ENCODE measurements around the gene HMSD. TPM values are rescaled to one million over a fixed set of nuclear protein-coding genes. Genes with fewer than 3 reads are reported as not detected.
A peak's percentile ranks its signal among the peaks of the same experiment; 100 is the strongest.

The HMSD gene
- total and polyA plus RNA-seq, 2 experiments from 2014 or later, result 0.10 TPM; not detected in 1

- Histone ChIP-seq H3K79me2 (no peaks in the 10 kb centered on the region), H3K27me3 (peaks cover 5% of the 10 kb centered on the region), H4K20me1 (ENCODE audit: insufficient read depth, poor library complexity, severe bottlenecking) (no peaks in the 10 kb centered on the region), H2AFZ (no peak overlapping the region), H3K9me3 (ENCODE audit: low read depth) (no peaks in the 10 kb centered on the region), H3K4me1 (ENCODE audit: insufficient read depth) (peaks cover 5% of the 10 kb centered on the region), H3K36me3 (replicated peaks; ENCODE audit: insufficient read depth, low read depth) (no peaks in the 10 kb centered on the region), H3K4me3 (no peak overlapping the region), H3K4me2 (no peak overlapping the region), H3K9me2 (replicated peaks; ENCODE audit: insufficient read depth) (no peaks in the 10 kb centered on the region), H3K27ac (no peak overlapping the region)
- no peak for TF ChIP-seq EZH2phosphoT487 (IDR thresholded peaks at IDR 0.05; ENCODE audit: low read depth, severe bottlenecking, unreplicated experiment)
- no peak for TF ChIP-seq EZH2 (IDR thresholded peaks at IDR 0.05; ENCODE audit: borderline replicate concordance)
- TF ChIP-seq, protein P1, sequence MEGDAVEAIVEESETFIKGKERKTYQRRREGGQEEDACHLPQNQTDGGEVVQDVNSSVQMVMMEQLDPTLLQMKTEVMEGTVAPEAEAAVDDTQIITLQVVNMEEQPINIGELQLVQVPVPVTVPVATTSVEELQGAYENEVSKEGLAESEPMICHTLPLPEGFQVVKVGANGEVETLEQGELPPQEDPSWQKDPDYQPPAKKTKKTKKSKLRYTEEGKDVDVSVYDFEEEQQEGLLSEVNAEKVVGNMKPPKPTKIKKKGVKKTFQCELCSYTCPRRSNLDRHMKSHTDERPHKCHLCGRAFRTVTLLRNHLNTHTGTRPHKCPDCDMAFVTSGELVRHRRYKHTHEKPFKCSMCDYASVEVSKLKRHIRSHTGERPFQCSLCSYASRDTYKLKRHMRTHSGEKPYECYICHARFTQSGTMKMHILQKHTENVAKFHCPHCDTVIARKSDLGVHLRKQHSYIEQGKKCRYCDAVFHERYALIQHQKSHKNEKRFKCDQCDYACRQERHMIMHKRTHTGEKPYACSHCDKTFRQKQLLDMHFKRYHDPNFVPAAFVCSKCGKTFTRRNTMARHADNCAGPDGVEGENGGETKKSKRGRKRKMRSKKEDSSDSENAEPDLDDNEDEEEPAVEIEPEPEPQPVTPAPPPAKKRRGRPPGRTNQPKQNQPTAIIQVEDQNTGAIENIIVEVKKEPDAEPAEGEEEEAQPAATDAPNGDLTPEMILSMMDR (IDR thresholded peaks at IDR 0.05; ENCODE audit: poor library complexity), result no peak
- DNase-seq (ENCODE audit: low spot score), result no peak
These were observed 15.8 kb downstream of the HMSD start for GRCh38 chr18:63964908-63965307.

- Histone ChIP-seq H3K9me2 (replicated peaks; ENCODE audit: insufficient read depth) (no peaks in the 10 kb centered on the region), H3K79me2 (no peaks in the 10 kb centered on the region), H3K4me1 (ENCODE audit: insufficient read depth) (peaks cover 5% of the 10 kb centered on the region), H3K4me2 (no peak overlapping the region), H3K27ac (no peak overlapping the region), H2AFZ (no peak overlapping the region), H3K9me3 (ENCODE audit: low read depth) (no peaks in the 10 kb centered on the region), H3K4me3 (no peak overlapping the region), H3K27me3 (no peaks in the 10 kb centered on the region), H3K36me3 (replicated peaks; ENCODE audit: insufficient read depth, low read depth) (no peaks in the 10 kb centered on the region), H4K20me1 (ENCODE audit: insufficient read depth, poor library complexity, severe bottlenecking) (no peaks in the 10 kb centered on the region)
- TF ChIP-seq EZH2phosphoT487 (IDR thresholded peaks at IDR 0.05; ENCODE audit: low read depth, severe bottlenecking, unreplicated experiment), result no peak
- WGBS (ENCODE audit: low lambda C conversion rate, missing lambda C conversion rate), result 76% methylated on average over 5 of the region's 5 CpGs
- DNase-seq (ENCODE audit: low spot score), result no peak
These were observed 16.7 kb downstream of the HMSD start for GRCh38 chr18:63965716-63966330.

DNA sequence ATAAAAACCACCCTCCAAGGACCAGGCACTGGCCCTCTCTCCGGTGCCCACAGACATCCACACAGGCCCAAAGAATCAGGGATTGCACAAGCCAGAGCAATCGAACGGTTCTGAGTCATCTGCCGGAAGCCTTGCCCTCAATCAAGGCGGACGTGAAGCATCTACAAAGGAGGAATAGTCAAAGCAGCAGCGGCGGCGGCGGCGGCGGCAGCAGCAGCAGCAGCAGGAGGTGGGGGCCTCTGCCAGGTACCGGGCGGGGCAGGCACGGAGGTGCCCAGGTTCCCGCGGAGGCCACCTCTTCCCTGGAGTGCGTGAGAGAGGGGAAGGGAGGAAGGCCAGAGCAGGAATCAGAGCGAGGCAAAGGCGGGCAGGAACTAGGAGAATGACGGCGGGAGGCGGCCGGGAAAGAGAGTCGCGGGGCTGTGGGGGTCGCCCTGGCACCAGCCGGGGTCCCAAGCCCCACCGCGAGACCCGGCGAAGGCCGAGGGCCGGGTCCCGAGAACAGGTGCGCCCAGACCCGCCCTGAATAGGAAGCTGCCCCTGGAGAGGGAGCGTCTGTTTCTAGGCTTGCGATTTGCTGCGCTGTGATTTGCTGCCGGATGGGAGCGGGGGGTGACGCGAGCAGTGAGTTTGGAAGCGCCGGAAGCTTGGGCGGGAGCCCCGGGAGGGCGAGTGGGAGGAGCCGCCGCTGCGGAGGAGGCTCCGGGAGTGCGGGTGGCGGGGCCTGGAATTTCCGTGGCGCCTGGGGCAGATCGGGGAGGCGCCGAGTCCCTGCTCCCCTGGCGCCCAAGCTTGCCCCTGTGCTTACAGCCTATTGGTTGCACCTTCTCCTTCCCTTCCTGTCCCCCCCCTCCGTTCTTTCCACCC is 21.1 kb downstream of the HMSD start, which contains the start of gene SERPINB8:
Gene SERPINB8 (plus strand): TSS at position 140 of the 867 bp plus-strand sequence. CDS start 8,228 bp downstream, outside the sequence.
- DNase-seq (ENCODE audit: low spot score), result peak; percentile 96

More for the DNA sequence above, 21.1 kb downstream of the HMSD start, which contains the start of gene SERPINB8:
- peak within 1 kb of the TSS; percentile 77 for H3K4me2 ChIP-seq
- no peaks in the 10 kb centered on the region for H3K36me3 ChIP-seq (replicated peaks; ENCODE audit: insufficient read depth, low read depth)
- H3K9me3 ChIP-seq (ENCODE audit: low read depth), result no peaks in the 10 kb centered on the region
- H2AFZ ChIP-seq, result peak within 1 kb of the TSS; percentile 61
- H3K4me3 ChIP-seq, result peak within 1 kb of the TSS; percentile 50
- no peaks in the 10 kb centered on the region for H4K20me1 ChIP-seq (ENCODE audit: insufficient read depth, poor library complexity, severe bottlenecking)
- peaks cover 5% of the 10 kb centered on the region for H3K79me2 ChIP-seq
- H3K27me3 ChIP-seq, result no peaks in the 10 kb centered on the region
- H3K27ac ChIP-seq, result peak within 1 kb of the TSS; percentile 98
- H3K9me2 ChIP-seq (replicated peaks; ENCODE audit: insufficient read depth), result no peaks in the 10 kb centered on the region
- TF ChIP-seq EZH2 (IDR thresholded peaks at IDR 0.05; ENCODE audit: borderline replicate concordance), result no peak
- TF ChIP-seq, protein P1 (IDR thresholded peaks at IDR 0.05; ENCODE audit: poor library complexity), result no peak
- TF ChIP-seq EZH2phosphoT487 (IDR thresholded peaks at IDR 0.05; ENCODE audit: low read depth, severe bottlenecking, unreplicated experiment), result no peak
- under 1% methylated on average over 49 of the region's 62 CpGs for WGBS (ENCODE audit: low lambda C conversion rate, missing lambda C conversion rate)
- H3K4me1 ChIP-seq (ENCODE audit: insufficient read depth), result peaks cover 5% of the 10 kb centered on the region

Measured in hepatocyte (in vitro differentiated cells).